ENCODE data around the gene TUT1. TPM values are rescaled to one million over a fixed set of nuclear protein-coding genes. Genes with fewer than 3 reads are reported as not detected.

The TUT1 gene
- total and polyA plus RNA-seq, 2 donors from 2014 or later, result 18.7 to 29.5 TPM

- Histone ChIP-seq H3K4me1 (ENCODE audit: control insufficient read depth in 2 of 3, insufficient read depth in 2 of 3, low read depth in 1 of 3, low read length in 3 of 3) (peaks cover 5 to 53% (median 51%) of the 10 kb centered on the region in 3 donors), H3K27me3 (ENCODE audit: control insufficient read depth, insufficient read depth, low read length) (no peaks in the 10 kb centered on the region), H3K9me3 (ENCODE audit: control insufficient read depth in 2 of 3, insufficient read depth in 1 of 3, low read length in 3 of 3) (no peaks in the 10 kb centered on the region), H3K9ac (ENCODE audit: low read length in 3 of 3) (peak overlapping the region in 1 of 3 donors; percentile 51), H3K4me3 (ENCODE audit: low read length in 3 of 3) (no peak overlapping the region), H3K36me3 (ENCODE audit: control insufficient read depth in 2 of 3, insufficient read depth in 3 of 3, low read length in 3 of 3) (peaks cover 3 to 21% (median 9%) of the 10 kb centered on the region in 3 donors), H3K27ac (ENCODE audit: low read depth in 2 of 2, low read length in 2 of 2) (peak overlapping the region; percentile 86 to 90)
- DNase-seq (peak in 2 of 5 donors; percentile 40 to 80), FAIRE-seq (no peak)
- intact Hi-C loops (cut with DNase I), result no loop called here
- TF ChIP-seq, protein P1, sequence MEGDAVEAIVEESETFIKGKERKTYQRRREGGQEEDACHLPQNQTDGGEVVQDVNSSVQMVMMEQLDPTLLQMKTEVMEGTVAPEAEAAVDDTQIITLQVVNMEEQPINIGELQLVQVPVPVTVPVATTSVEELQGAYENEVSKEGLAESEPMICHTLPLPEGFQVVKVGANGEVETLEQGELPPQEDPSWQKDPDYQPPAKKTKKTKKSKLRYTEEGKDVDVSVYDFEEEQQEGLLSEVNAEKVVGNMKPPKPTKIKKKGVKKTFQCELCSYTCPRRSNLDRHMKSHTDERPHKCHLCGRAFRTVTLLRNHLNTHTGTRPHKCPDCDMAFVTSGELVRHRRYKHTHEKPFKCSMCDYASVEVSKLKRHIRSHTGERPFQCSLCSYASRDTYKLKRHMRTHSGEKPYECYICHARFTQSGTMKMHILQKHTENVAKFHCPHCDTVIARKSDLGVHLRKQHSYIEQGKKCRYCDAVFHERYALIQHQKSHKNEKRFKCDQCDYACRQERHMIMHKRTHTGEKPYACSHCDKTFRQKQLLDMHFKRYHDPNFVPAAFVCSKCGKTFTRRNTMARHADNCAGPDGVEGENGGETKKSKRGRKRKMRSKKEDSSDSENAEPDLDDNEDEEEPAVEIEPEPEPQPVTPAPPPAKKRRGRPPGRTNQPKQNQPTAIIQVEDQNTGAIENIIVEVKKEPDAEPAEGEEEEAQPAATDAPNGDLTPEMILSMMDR (IDR thresholded peaks at IDR 0.05; ENCODE audit: borderline replicate concordance, extremely low read depth, insufficient read depth), result no peak
Measured at GRCh38 chr11:62554387-62555167, 36.7 kb downstream of the TUT1 start.

GRCh38 chr11:62553839-62554361 is 37.4 kb downstream of the TUT1 start:
- peak overlapping the region in 1 of 3 donors; percentile 11 for H3K4me3 ChIP-seq (ENCODE audit: low read length in 3 of 3)
- H3K27me3 ChIP-seq (ENCODE audit: control insufficient read depth, insufficient read depth, low read length), result no peaks in the 10 kb centered on the region
- peak overlapping the region in 1 of 3 donors; percentile 51 for H3K9ac ChIP-seq (ENCODE audit: low read length in 3 of 3)
- peak overlapping the region; percentile 86 to 90 for H3K27ac ChIP-seq (ENCODE audit: low read depth in 2 of 2, low read length in 2 of 2)
- peaks cover under 1 to 14% (median 3%) of the 10 kb centered on the region in 3 donors for H3K36me3 ChIP-seq (ENCODE audit: control insufficient read depth in 2 of 3, insufficient read depth in 3 of 3, low read length in 3 of 3)
- intact Hi-C loops (cut with DNase I), result no loop called here
- H3K4me1 ChIP-seq (ENCODE audit: control insufficient read depth in 2 of 3, insufficient read depth in 2 of 3, low read depth in 1 of 3, low read length in 3 of 3), result peaks cover 5 to 54% (median 54%) of the 10 kb centered on the region in 3 donors
- H3K9me3 ChIP-seq (ENCODE audit: control insufficient read depth in 2 of 3, insufficient read depth in 1 of 3, low read length in 3 of 3), result no peaks in the 10 kb centered on the region
- FAIRE-seq (no peak), DNase-seq (no peak)
- TF ChIP-seq, protein P1 (IDR thresholded peaks at IDR 0.05; ENCODE audit: borderline replicate concordance, extremely low read depth, insufficient read depth), result no peak

DNA sequence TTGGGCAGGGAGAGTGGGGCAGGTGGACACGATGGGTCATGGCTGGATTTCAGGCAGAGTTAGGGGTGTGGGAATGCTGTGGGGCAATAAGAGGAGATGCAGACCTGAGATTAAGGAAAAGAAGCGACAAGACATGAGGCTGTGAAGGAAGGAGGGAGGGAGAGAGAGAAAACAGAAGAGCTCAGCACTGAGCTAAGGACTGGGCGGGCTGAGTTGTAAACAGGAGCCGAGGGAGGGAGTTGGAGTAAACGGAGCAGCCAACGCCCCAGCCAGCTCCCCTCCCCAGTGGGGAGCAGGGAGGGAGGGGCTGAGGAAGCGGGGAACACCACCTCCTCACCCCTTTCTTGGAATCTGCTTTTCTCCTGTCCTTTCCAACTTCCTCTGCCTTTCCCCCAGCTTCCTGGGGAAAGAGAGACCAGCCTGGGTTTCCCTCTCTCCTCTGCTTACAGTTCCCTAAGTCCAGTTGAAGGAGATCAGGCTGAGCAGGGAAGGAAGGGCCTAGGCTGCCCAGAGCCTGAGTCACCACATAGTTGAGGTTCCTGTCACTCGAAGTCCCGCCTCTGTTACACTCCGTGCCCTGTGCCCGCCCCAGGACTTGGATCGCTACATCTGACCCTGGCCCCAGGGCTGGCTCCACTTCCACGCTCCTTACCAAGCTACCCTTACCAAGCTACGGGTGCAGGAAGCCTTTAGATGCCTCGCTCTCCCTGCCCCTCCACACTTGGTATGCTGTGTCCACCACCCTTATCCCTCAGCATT is 38.1 kb downstream of the TUT1 start:
- peak; percentile 77 to 97 (median 87) for DNase-seq
- FAIRE-seq, result no peak
- Histone ChIP-seq H3K9ac (ENCODE audit: low read length in 3 of 3) (peak overlapping the region in 2 of 3 donors; percentile 4 to 51), H3K27ac (ENCODE audit: low read depth in 2 of 2, low read length in 2 of 2) (peak overlapping the region; percentile 86 to 90), H3K4me3 (ENCODE audit: low read length in 3 of 3) (peak overlapping the region; percentile 5 to 18 (median 11)), H3K9me3 (ENCODE audit: control insufficient read depth in 2 of 3, insufficient read depth in 1 of 3, low read length in 3 of 3) (no peaks in the 10 kb centered on the region), H3K27me3 (ENCODE audit: control insufficient read depth, insufficient read depth, low read length) (no peaks in the 10 kb centered on the region), H3K4me1 (ENCODE audit: control insufficient read depth in 2 of 3, insufficient read depth in 2 of 3, low read depth in 1 of 3, low read length in 3 of 3) (peaks cover 5 to 57% (median 57%) of the 10 kb centered on the region in 3 donors), H3K36me3 (ENCODE audit: control insufficient read depth in 2 of 3, insufficient read depth in 3 of 3, low read length in 3 of 3) (peaks cover 0 to 8% (median 0%) of the 10 kb centered on the region in 3 donors)
- TF ChIP-seq, protein P1 (IDR thresholded peaks at IDR 0.05; ENCODE audit: borderline replicate concordance, extremely low read depth, insufficient read depth), result no peak
- intact Hi-C loops (cut with DNase I), result no loop called here
